HepG2 (cell line): Measurements from ENCODE around the gene MYLK. TPM values are rescaled to one million over a fixed set of nuclear protein-coding genes. Genes with fewer than 3 reads are reported as not detected.

ENCODE experiments used
- ATAC-seq: fragments of 200-7000 bp; cut with Tn5 transposase; 3 replicates; pipeline ENCODE4 v1.9.1; 2020; ENCODE audit warnings: mild to moderate bottlenecking, moderate library complexity
- BruUV-seq: library from RNA; stranded (reverse); fragments of 400-500 nt; replicated peaks from 2 replicates; lab custom pipeline; 2021; lab: Mats Ljungman, UMichigan
- CTCF ChIA-PET: fragments of 300-600 bp; formaldehyde crosslinking; extraction: SDS; loops from one replicate; lab custom pipeline; 2021; ENCODE audit warnings: low total read pairs, inconsistent platforms, low intra/inter-chr PET ratio; lab: Yijun Ruan, JAX
- POLR2A ChIA-PET: fragments of 350-600 bp; sonication (Branson Sonifier 250); formaldehyde crosslinking; loops from one replicate; lab custom pipeline; 2020; ENCODE audit warnings: antibody characterized with exemption, inconsistent platforms; lab: Yijun Ruan, JAX
- DNase-seq: peaks from one replicate; pipeline ENCODE4 v3.0.0-alpha.2; 2015; ENCODE audit warnings: low spot score
- FAIRE-seq: peaks from 3 replicates; lab custom pipeline; 2011; peaks lifted over from hg19 to GRCh38; lab: Jason Lieb, UNC
- H2AFZ ChIP-seq: one replicate; pipeline ENCODE4 v1.6.1; 2011; ENCODE audit warnings: low read length, inconsistent platforms
- H3K27ac ChIP-seq: fragments of 300-600 bp; 3 replicates; pipeline ENCODE4 v1.8.0; 2011; ENCODE audit warnings: mixed run types, mild to moderate bottlenecking, mixed read lengths, low read length, inconsistent platforms; ENCODE audit not compliant: insufficient read depth; ENCODE audit errors: extremely low read length
- H3K27me3 ChIP-seq, 2 experiments: fragments of 200-600 bp in 1 of 2; 2 replicates in 1 of 2; 3 replicates in 1 of 2; pipeline versions ENCODE4 v1.6.0 to v1.8.0; 2011; ENCODE audit warnings: low read length in 2 of 2, mild to moderate bottlenecking in 2 of 2, moderate library complexity in 2 of 2, inconsistent platforms in 1 of 2; ENCODE audit not compliant: insufficient read depth in 2 of 2, control insufficient read depth in 1 of 2
- H3K36me3 ChIP-seq, 2 experiments: fragments of 200-600 bp in 1 of 2; replicated peaks in 1 of 2; 2 replicates in 1 of 2; 3 replicates in 1 of 2; pipeline versions ENCODE4 v1.5.1 to v1.8.0; 2011; ENCODE audit warnings: low read length in 2 of 2, inconsistent platforms in 1 of 2; ENCODE audit not compliant: insufficient read depth in 2 of 2, control insufficient read depth in 1 of 2
- H3K4me1 ChIP-seq: 2 replicates; pipeline ENCODE4 v1.5.1; 2012; ENCODE audit warnings: low read length, inconsistent platforms; ENCODE audit not compliant: insufficient read depth
- H3K4me2 ChIP-seq: 2 replicates; pipeline ENCODE4 v1.6.0; 2011; ENCODE audit warnings: low read depth, low read length, inconsistent platforms
- H3K4me3 ChIP-seq, 3 experiments: fragments of 200-600 bp in 1 of 3; sonication (generic), shearing (Covaris generic) in 1 of 3; replicated peaks in 1 of 3; 2 replicates each; pipeline ENCODE4 v1.5.1; 2011 to 2016; ENCODE audit warnings: low read length in 3 of 3, inconsistent platforms in 2 of 3, low read depth in 2 of 3, mild to moderate bottlenecking in 2 of 3, control low read depth in 1 of 3, mixed read lengths in 1 of 3; ENCODE audit not compliant: insufficient read depth in 1 of 3
- H3K79me2 ChIP-seq: one replicate; pipeline ENCODE4 v1.6.1; 2011; ENCODE audit warnings: low read length, inconsistent platforms; ENCODE audit not compliant: insufficient read depth
- H3K9ac ChIP-seq: 2 replicates; pipeline ENCODE4 v1.6.0; 2011; ENCODE audit warnings: mild to moderate bottlenecking, low read depth, low read length, inconsistent platforms; ENCODE audit not compliant: insufficient read depth
- H3K9me3 ChIP-seq: 2 replicates; pipeline ENCODE4 v1.5.1; 2012; ENCODE audit warnings: mild to moderate bottlenecking, low read length
- H4K20me1 ChIP-seq: 2 replicates; pipeline ENCODE4 v1.6.0; 2011; ENCODE audit warnings: inconsistent platforms, mild to moderate bottlenecking, low read length, moderate library complexity; ENCODE audit not compliant: insufficient read depth
- DZIP1 ChIP-seq: sonication (generic); formaldehyde crosslinking; IDR thresholded peaks from 2 replicates; pipeline ENCODE4 v1.5.0; 2020; ENCODE audit warnings: mild to moderate bottlenecking, missing genetic modification reagents
- GABPA ChIP-seq, 2 experiments: IDR thresholded peaks; 2 replicates each; pipeline ENCODE4 v1.6.1; 2011 to 2016; ENCODE audit warnings: low read depth in 2 of 2, low read length in 1 of 2, missing biosample characterization in 1 of 2, missing genetic modification characterization in 1 of 2
- HMGXB3 ChIP-seq: sonication (generic); formaldehyde crosslinking; IDR thresholded peaks from 2 replicates; pipeline ENCODE4 v1.4.0; 2020; ENCODE audit warnings: missing genetic modification reagents, borderline replicate concordance
- KAT2B ChIP-seq: fragments of 150-350 bp; IDR thresholded peaks from 2 replicates; pipeline ENCODE4 v1.6.1; 2014; ENCODE audit warnings: low read depth, low read length, borderline replicate concordance
- KDM6A ChIP-seq: IDR thresholded peaks from 2 replicates; pipeline ENCODE4 v1.6.1; 2016; ENCODE audit warnings: low read depth
- MIXL1 ChIP-seq: IDR thresholded peaks from 2 replicates; pipeline ENCODE4 v1.6.1; 2016
- NCOR1 ChIP-seq: fragments of 200-600 bp; sonication (generic); IDR thresholded peaks from 2 replicates; pipeline ENCODE4 v1.7.0; 2017; ENCODE audit warnings: antibody characterized with exemption, low read length, borderline replicate concordance
- NR2F2 ChIP-seq: IDR thresholded peaks from 2 replicates; pipeline ENCODE4 v1.6.1; 2012; ENCODE audit warnings: low read depth, inconsistent platforms, borderline replicate concordance
- SAFB2 ChIP-seq: sonication (generic); formaldehyde crosslinking; IDR thresholded peaks from 2 replicates; pipeline ENCODE4 v1.5.1; 2020; ENCODE audit warnings: missing genetic modification reagents, low read depth, mild to moderate bottlenecking, borderline replicate concordance
- SP140L ChIP-seq: sonication (generic); formaldehyde crosslinking; IDR thresholded peaks from 2 replicates; pipeline ENCODE4 v1.4.0; 2020; ENCODE audit warnings: missing genetic modification reagents, borderline replicate concordance
- SRSF1 ChIP-seq: fragments of 200-400 bp; formaldehyde crosslinking; optimal IDR thresholded peaks from 2 replicates; pipeline ENCODE3; 2017; ENCODE audit warnings: mild to moderate bottlenecking, low read depth, low read length, moderate library complexity
- SRSF4 ChIP-seq: fragments of 200-400 bp; formaldehyde crosslinking; IDR thresholded peaks from one replicate; pipeline ENCODE4 v1.6.1; 2018; ENCODE audit warnings: mild to moderate bottlenecking, low read depth, low read length, moderate library complexity; ENCODE audit not compliant: poor library complexity, severe bottlenecking
- ZNF616 ChIP-seq: sonication (generic); formaldehyde crosslinking; IDR thresholded peaks from 2 replicates; pipeline ENCODE4 v1.5.0; 2020; ENCODE audit warnings: low read depth, mild to moderate bottlenecking, missing genetic modification reagents
- ZNF7 ChIP-seq: IDR thresholded peaks from 2 replicates; pipeline ENCODE4 v1.6.1; 2016; ENCODE audit warnings: missing biosample characterization, missing genetic modification reagents
- ZNF850 ChIP-seq: sonication (generic); formaldehyde crosslinking; conservative IDR thresholded peaks from 2 replicates; pipeline ENCODE4 v1.9.0; 2021; ENCODE audit warnings: mild to moderate bottlenecking, missing genetic modification reagents
- ZSCAN22 ChIP-seq: sonication (generic); formaldehyde crosslinking; IDR thresholded peaks from 2 replicates; pipeline ENCODE4 v1.4.0; 2020; ENCODE audit warnings: mild to moderate bottlenecking, missing genetic modification reagents
- WGBS: methylation state at CpG from one replicate; pipeline ENCODE4 v1.1.6; 2017; ENCODE audit warnings: low lambda C conversion rate; 5-methylcytosine and 5-hydroxymethylcytosine counted together
- in situ Hi-C: cut with HindIII; loops from 2 replicates; pipeline ENCODE4 v1.10.0; 2017; ENCODE audit warnings: low pct_unique_long_range_greater_than_20kb; ENCODE audit not compliant: extremely low pct_ligation_motif_present
- intact Hi-C: fragments of 100-400 bp; cut with micrococcal nuclease; formaldehyde crosslinking; loops from one replicate; pipeline ENCODE4 v1.10.0; 2022; ENCODE audit not compliant: unreplicated experiment
- polyA plus RNA-seq, 8 experiments: library from polyadenylated mRNA; depleted of rRNA in 3 of 8; stranded (reverse) in 7 of 8; unstranded in 1 of 8; fragments of >200 nt; fragmentation: Illumina TruSeq in 4 of 8; extraction: Trizol in 4 of 8; gene quantifications; 2 replicates each; pipeline versions ENCODE4 v1.2.1 to v1.2.3, GENCODE V29; 2011 to 2016; ENCODE audit warnings: low read depth in 4 of 8, missing spikeins in 1 of 8, mixed read lengths in 1 of 8; ENCODE audit not compliant: insufficient read depth in 1 of 8
- total RNA-seq, 5 experiments: library from RNA; depleted of rRNA; stranded (reverse); fragments of >200 nt; fragmentation: Illumina TruSeq; extraction: Trizol; gene quantifications; 2 replicates each; pipeline ENCODE4 v1.2.3, GENCODE V29; 2016; ENCODE audit warnings: low read depth in 1 of 5

MYLK gene
- total and polyA plus RNA-seq, 2 of the 13 experiments (the other 11 are each of a cell fraction or from before 2014, with no cell fraction given): 10.6 to 34.9 TPM

GRCh38 chr3:123723070-123723469 is 161.1 kb downstream of the MYLK start:
- ChIA-PET CTCF (interaction anchor here (1.4 to 1.8 kb wide), 3 partner anchors 71 to 158 kb away, joined by 3 to 12 read pairs (median 7); no protein-coding TSS in a partner anchor), POLR2A (interaction anchor here (0.8 kb wide), 1 partner anchor 77 kb away, joined by 3 read pairs; no protein-coding TSS in a partner anchor)
- in situ Hi-C loops (no loop called here), intact Hi-C loops (loop anchor here (1.0 kb wide), 1 partner anchor 71 kb away; no protein-coding TSS in a partner anchor)
- Histone ChIP-seq H3K27ac (no peak overlapping the region), H3K4me2 (no peak overlapping the region), H4K20me1 (no peaks in the 10 kb centered on the region), H2AFZ (no peak overlapping the region), H3K27me3 (no peaks in the 10 kb centered on the region), H3K4me1 (no peaks in the 10 kb centered on the region), H3K9ac (no peak overlapping the region), H3K4me3 (no peak overlapping the region), H3K36me3 (peaks cover 5 to 23% of the 10 kb centered on the region in 2 experiments; a peak in 4 of 5 replicates), H3K9me3 (no peaks in the 10 kb centered on the region), H3K79me2 (no peaks in the 10 kb centered on the region)
- ATAC-seq (no peak), FAIRE-seq (no peak), DNase-seq (no peak)
- no TSS peak for BruUV-seq
- 92% methylated on average over 4 of the region's 4 CpGs for WGBS
- TF ChIP-seq DZIP1: no peak
- TF ChIP-seq SRSF4: no peak
- no peak for TF ChIP-seq ZNF850 (CRISPR knock-in tag)
- no peak for TF ChIP-seq SAFB2 (CRISPR knock-in tag)
- TF ChIP-seq GABPA (IDR thresholded peaks at IDR 0.05; ENCODE audit: low read depth, low read length): no peak
- no peak for TF ChIP-seq GABPA (CRISPR knock-in tag; IDR thresholded peaks at IDR 0.05; ENCODE audit: low read depth)
- no peak for TF ChIP-seq ZNF7 (CRISPR knock-in tag)
- TF ChIP-seq SP140L (CRISPR knock-in tag): no peak
- no peak for TF ChIP-seq ZNF616
- no peak for TF ChIP-seq ZSCAN22 (CRISPR knock-in tag)
- no peak for TF ChIP-seq HMGXB3 (CRISPR knock-in tag)
- TF ChIP-seq SRSF1: no peak
- no peak for TF ChIP-seq MIXL1
- no peak for TF ChIP-seq NCOR1
- TF ChIP-seq KDM6A (CRISPR knock-in tag): no peak
- TF ChIP-seq NR2F2: no peak
- TF ChIP-seq KAT2B: no peak
